K562 (cell line): ENCODE data around the gene SNX25. TPM values are rescaled to one million over a fixed set of nuclear protein-coding genes. Genes with fewer than 3 reads are reported as not detected.
A peak's percentile ranks its signal among the peaks of the same experiment; 100 is the strongest.
"Not testable (repeated sequence)": the region's sequence is repeated elsewhere in the genome, so short reads cannot be mapped to it uniquely, and the experiment has no call there.

Experiments
- ATAC-seq: fragments of 200-7000 bp; cut with Tn5 transposase; 3 replicates; pipeline ENCODE4 v1.9.1; 2020; ENCODE audit warnings: moderate library complexity
- BruUV-seq: library from RNA; stranded (reverse); fragments of 400-500 nt; replicated peaks from 2 replicates; lab custom pipeline; 2021; lab: Mats Ljungman, UMichigan
- CTCF ChIA-PET: fragments of 300-600 bp; formaldehyde crosslinking; extraction: SDS; loops from one replicate; lab custom pipeline; 2021; ENCODE audit warnings: low intra/inter-chr PET ratio; lab: Yijun Ruan, JAX
- POLR2A ChIA-PET: fragments of 300-600, 350-650 bp; sonication (Branson Sonifier 250); formaldehyde crosslinking; extraction: SDS; loops from one replicate; lab custom pipeline; 2021; ENCODE audit warnings: antibody characterized with exemption, inconsistent platforms; lab: Yijun Ruan, JAX
- DNase-seq, 4 experiments: peaks; one replicate each; pipeline versions ENCODE4 v3.0.0 to v3.0.0-alpha.2; 2011 to 2018; ENCODE audit warnings: low spot score in 3 of 4, mixed read lengths in 3 of 4; ENCODE audit errors: extremely low read depth in 1 of 4
- FAIRE-seq: peaks from 2 replicates; lab custom pipeline; 2011; peaks lifted over from hg19 to GRCh38; lab: Jason Lieb, UNC
- H2AFZ ChIP-seq: 2 replicates; pipeline ENCODE4 v1.6.0; 2011; ENCODE audit warnings: low read depth, low read length, control low read depth, inconsistent platforms
- H3K27ac ChIP-seq: fragments of 200-600 bp; 3 replicates; pipeline ENCODE4 v1.8.0; 2011; ENCODE audit warnings: low read depth, mild to moderate bottlenecking, control low read depth, inconsistent platforms, low read length, moderate library complexity, mixed read lengths; ENCODE audit errors: extremely low read depth
- H3K27me3 ChIP-seq, 2 experiments: fragments of 300-600 bp in 1 of 2; 2 replicates in 1 of 2; 3 replicates in 1 of 2; pipeline versions ENCODE4 v1.6.0 to v1.8.0; 2011; ENCODE audit warnings: inconsistent platforms in 2 of 2, low read length in 2 of 2, mild to moderate bottlenecking in 1 of 2, mixed read lengths in 1 of 2, moderate library complexity in 1 of 2; ENCODE audit not compliant: control insufficient read depth in 2 of 2, insufficient read depth in 2 of 2
- H3K36me3 ChIP-seq: fragments of 300-600 bp; 3 replicates; pipeline ENCODE4 v1.8.0; 2011; ENCODE audit warnings: mild to moderate bottlenecking, low read length, inconsistent platforms; ENCODE audit not compliant: control insufficient read depth, insufficient read depth
- H3K4me1 ChIP-seq, 2 experiments: fragments of 200-600 bp in 1 of 2; replicated peaks in 1 of 2; 2 replicates in 1 of 2; 3 replicates in 1 of 2; pipeline versions ENCODE4 v1.5.1 to v1.8.0; 2011; ENCODE audit warnings: inconsistent platforms in 2 of 2, low read length in 2 of 2, mild to moderate bottlenecking in 1 of 2, mixed read lengths in 1 of 2, moderate library complexity in 1 of 2; ENCODE audit not compliant: control insufficient read depth in 2 of 2, insufficient read depth in 2 of 2
- H3K4me2 ChIP-seq: 2 replicates; pipeline ENCODE4 v1.6.1; 2011; ENCODE audit warnings: low read length, control low read depth, inconsistent platforms, mixed read lengths; ENCODE audit not compliant: insufficient read depth
- H3K4me3 ChIP-seq: fragments of 200-600 bp; sonication (generic), shearing (Covaris generic); 2 replicates; pipeline ENCODE4 v1.5.1; 2016; ENCODE audit warnings: control low read depth, inconsistent platforms
- H3K79me2 ChIP-seq: fragments of 200-600 bp; 3 replicates; pipeline ENCODE4 v1.8.0; 2011; ENCODE audit warnings: low read length, inconsistent platforms; ENCODE audit not compliant: control insufficient read depth, insufficient read depth
- H3K9ac ChIP-seq, 2 experiments: 2 replicates each; pipeline versions ENCODE4 v1.6.0 to v1.6.1; 2011; ENCODE audit warnings: low read depth in 2 of 2, low read length in 2 of 2, control low read depth in 1 of 2, inconsistent platforms in 1 of 2, mild to moderate bottlenecking in 1 of 2, mixed read lengths in 1 of 2; ENCODE audit not compliant: insufficient read depth in 1 of 2
- H3K9me1 ChIP-seq: one replicate; pipeline ENCODE4 v1.6.0; 2011; ENCODE audit warnings: inconsistent platforms, mild to moderate bottlenecking, low read length, moderate library complexity; ENCODE audit not compliant: control insufficient read depth, insufficient read depth
- H3K9me3 ChIP-seq: replicated peaks from 2 replicates; pipeline ENCODE4 v1.5.1; 2011; ENCODE audit warnings: low read depth, low read length, inconsistent platforms; ENCODE audit not compliant: control insufficient read depth, insufficient read depth
- H4K20me1 ChIP-seq: replicated peaks from 2 replicates; pipeline ENCODE4 v1.6.1; 2011; ENCODE audit warnings: low read length, inconsistent platforms, mixed read lengths; ENCODE audit not compliant: control insufficient read depth, insufficient read depth
- ELF1 ChIP-seq: fragments of 200-800 bp; sonication (Bioruptor generic); IDR thresholded peaks from 2 replicates; pipeline ENCODE4 v1.6.1; 2016; ENCODE audit warnings: missing genetic modification characterization, missing compliant biosample characterization
- HLTF ChIP-seq: fragments of 450-650 bp; IDR thresholded peaks from 2 replicates; pipeline ENCODE4 v1.6.1; 2016
- RBM15 ChIP-seq: fragments of 200-400 bp; formaldehyde crosslinking; IDR thresholded peaks from 2 replicates; pipeline ENCODE4 v1.6.1; 2018; ENCODE audit warnings: mild to moderate bottlenecking, low read length, moderate library complexity; ENCODE audit not compliant: insufficient read depth
- SRSF1 ChIP-seq: fragments of 200-400 bp; formaldehyde crosslinking; IDR thresholded peaks from 2 replicates; pipeline ENCODE4 v1.6.1; 2017; ENCODE audit warnings: mild to moderate bottlenecking, low read depth, low read length, moderate library complexity
- WGBS: fragments of 100-300 bp; shearing (Covaris generic); methylation state at CpG from one replicate; pipeline ENCODE4 v1.1.6; 2016; ENCODE audit warnings: low coverage, mixed read lengths; ENCODE audit not compliant: insufficient coverage; ENCODE audit errors: missing lambda C conversion rate; 5-methylcytosine and 5-hydroxymethylcytosine counted together
- in situ Hi-C: fragments of 300-500 bp; cut with MboI; formaldehyde crosslinking; loops from 4 replicates; pipeline ENCODE4 v1.15.0; 2018; ENCODE audit warnings: inconsistent platforms, mixed read lengths
- intact Hi-C: fragments of 100-400 bp; cut with micrococcal nuclease; formaldehyde crosslinking; loops from 2 replicates; pipeline ENCODE4 v1.14.2; 2022
- polyA plus RNA-seq, 8 experiments: library from polyadenylated mRNA; depleted of rRNA in 4 of 8; stranded (reverse) in 5 of 8; unstranded in 3 of 8; fragments of >200 nt; fragmentation: Nextera tagmentation in 2 of 8; fragmentation: Illumina TruSeq in 1 of 8; extraction: Ambion mirVana in 2 of 8; extraction: Trizol in 1 of 8; gene quantifications; 2 replicates each; pipeline versions ENCODE4 v1.2.1 to v1.2.3, GENCODE V29; 2011 to 2014; ENCODE audit warnings: inconsistent platforms in 1 of 8, missing spikeins in 1 of 8
- total RNA-seq, 7 experiments: library from RNA; depleted of rRNA in 6 of 7; stranded (reverse); fragments of >200 nt in 6 of 7; fragmentation: Illumina TruSeq in 2 of 7; extraction: Trizol in 2 of 7; gene quantifications; 2 replicates each; pipeline versions ENCODE4 v1.2.1 to v1.2.3, GENCODE V29; 2011 to 2021; ENCODE audit warnings: low replicate concordance in 1 of 7
- TF ChIP-seq, protein P1 (sequence below): sonication (generic); formaldehyde crosslinking; IDR thresholded peaks from 2 replicates; pipeline ENCODE4 v1.8.0; 2023; ENCODE audit warnings: mild to moderate bottlenecking, missing genetic modification reagents
- TF ChIP-seq, protein P2 (sequence below), 3 experiments: fragments of 200-800 bp in 1 of 3; sonication (Bioruptor generic) in 1 of 3; sonication (generic) in 1 of 3; formaldehyde crosslinking in 1 of 3; IDR thresholded peaks; 2 replicates each; pipeline versions ENCODE4 v1.6.1 to v1.8.0; 2016 to 2022; ENCODE audit warnings: mild to moderate bottlenecking in 2 of 3, missing compliant biosample characterization in 2 of 3, missing genetic modification characterization in 2 of 3, missing genetic modification reagents in 1 of 3
- TF ChIP-seq, protein P3 (sequence below): sonication (generic); IDR thresholded peaks from 2 replicates; pipeline ENCODE4 v1.6.1; 2016

SNX25 gene
- total and polyA plus RNA-seq, 9 of the 15 experiments (the other 6 are each of a cell fraction or from before 2014, with no cell fraction given): 2.5 to 23.4 (median 13.3) TPM

DNA sequence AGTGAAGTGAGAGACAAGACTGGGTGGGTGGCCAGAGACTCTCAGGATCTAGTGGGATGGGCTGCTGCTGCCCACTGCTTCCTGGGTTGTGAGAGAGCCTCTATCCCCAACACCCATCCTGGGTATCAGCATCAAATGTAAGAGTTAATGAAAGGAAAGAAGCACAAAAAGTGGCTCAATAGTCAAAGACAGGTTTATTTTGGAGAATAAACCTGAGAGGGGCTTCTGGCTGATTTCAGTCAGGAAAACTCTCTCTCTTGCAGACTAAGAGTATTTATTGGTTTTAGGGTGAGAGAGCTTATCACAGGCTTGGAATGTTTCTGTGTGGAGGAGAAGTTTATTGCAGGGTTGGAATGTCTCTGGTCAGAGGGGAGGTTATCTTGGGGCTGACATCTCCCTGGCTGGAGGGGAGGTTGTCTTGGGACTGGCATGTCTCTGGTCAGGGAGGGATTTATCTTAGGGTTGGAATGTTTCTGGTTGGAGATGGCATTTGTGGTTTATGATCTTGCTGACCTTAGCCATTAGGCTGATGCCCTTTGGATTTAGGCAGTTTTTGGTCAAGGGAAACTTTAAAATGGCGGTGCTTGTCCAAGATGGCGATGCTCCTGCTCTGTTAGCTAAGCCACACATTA, 120.6 kb downstream of the SNX25 start:
- H2AFZ ChIP-seq, H3K36me3 ChIP-seq, H3K27ac ChIP-seq, FAIRE-seq, DNase-seq, BruUV-seq, H3K9me3 ChIP-seq, H3K4me1 ChIP-seq, H4K20me1 ChIP-seq, H3K9me1 ChIP-seq, in situ Hi-C loops, H3K4me3 ChIP-seq, H3K4me2 ChIP-seq, intact Hi-C loops, H3K79me2 ChIP-seq, CTCF ChIA-PET, POLR2A ChIA-PET, ATAC-seq, H3K9ac ChIP-seq, H3K27me3 ChIP-seq: not testable (repeated sequence)
- peak; percentile 63; the same call in 1 of the 2 replicates for TF ChIP-seq HLTF
- 97% methylated on average over 2 of the region's 2 CpGs for whole genome bisulfite sequencing

DNA sequence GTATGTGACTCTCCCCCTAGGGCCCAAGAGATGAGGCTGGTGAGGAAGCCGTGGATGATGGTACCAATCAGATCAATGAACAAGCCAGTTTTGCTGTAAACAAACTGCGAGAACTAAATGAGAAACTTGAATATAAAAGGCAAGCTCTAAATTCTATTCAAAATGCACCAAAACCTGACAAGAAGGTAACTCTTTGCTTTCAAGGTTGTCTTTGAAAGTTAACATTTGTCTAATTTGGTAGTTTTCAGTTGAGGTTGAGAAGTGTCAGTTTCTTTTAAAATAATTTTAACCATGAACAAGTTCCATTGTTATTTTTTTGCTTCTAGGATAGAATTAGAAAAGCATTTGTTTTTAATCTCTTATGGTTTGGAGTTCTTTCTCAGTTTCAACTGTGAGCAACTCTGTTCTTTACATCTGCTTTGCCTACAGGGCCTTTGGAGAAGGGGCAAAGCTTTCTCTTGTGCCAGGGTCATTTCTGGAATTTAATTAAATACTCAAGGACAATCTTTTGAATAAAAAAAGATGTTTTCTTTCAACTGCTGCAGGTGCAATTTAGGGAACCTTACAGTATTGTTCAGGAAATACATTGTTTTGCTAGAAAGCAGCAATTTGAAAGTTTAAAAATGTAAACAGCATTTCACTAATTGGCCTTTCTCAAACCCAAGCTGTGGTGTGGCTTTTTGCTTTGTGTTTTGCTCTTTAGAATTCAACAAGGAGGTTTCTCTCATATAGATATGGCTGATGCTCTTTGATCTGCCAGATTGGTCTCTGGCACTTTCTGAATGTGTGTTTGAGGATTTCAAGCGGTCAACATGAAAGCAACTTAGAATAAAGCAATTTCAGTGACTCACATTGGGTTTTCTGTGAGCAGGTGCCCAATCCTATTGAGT, 123.4 kb downstream of the SNX25 start:
- no peaks in the 10 kb centered on the region for H3K79me2 ChIP-seq
- H4K20me1 ChIP-seq: no peaks in the 10 kb centered on the region
- FAIRE-seq (no peak), DNase-seq (no peak), ATAC-seq (no peak)
- BruUV-seq: no TSS peak
- no peak overlapping the region for H3K4me3 ChIP-seq
- no peak overlapping the region for H3K4me2 ChIP-seq
- H2AFZ ChIP-seq: no peak overlapping the region
- H3K27ac ChIP-seq: no peak overlapping the region
- no peak overlapping the region for H3K9ac ChIP-seq
- in situ Hi-C loops: no loop called here
- H3K9me3 ChIP-seq: no peaks in the 10 kb centered on the region
- WGBS: 86% methylated on average over 3 of the region's 3 CpGs
- no peaks in the 10 kb centered on the region for H3K27me3 ChIP-seq
- H3K36me3 ChIP-seq: no peaks in the 10 kb centered on the region
- intact Hi-C loops: no loop called here
- POLR2A ChIA-PET: no interaction called here
- no peaks in the 10 kb centered on the region for H3K9me1 ChIP-seq
- peaks cover 0 to 2% of the 10 kb centered on the region in 2 experiments; a peak in 1 of 5 replicates for H3K4me1 ChIP-seq
- CTCF ChIA-PET: no interaction called here
- TF ChIP-seq, protein P1, sequence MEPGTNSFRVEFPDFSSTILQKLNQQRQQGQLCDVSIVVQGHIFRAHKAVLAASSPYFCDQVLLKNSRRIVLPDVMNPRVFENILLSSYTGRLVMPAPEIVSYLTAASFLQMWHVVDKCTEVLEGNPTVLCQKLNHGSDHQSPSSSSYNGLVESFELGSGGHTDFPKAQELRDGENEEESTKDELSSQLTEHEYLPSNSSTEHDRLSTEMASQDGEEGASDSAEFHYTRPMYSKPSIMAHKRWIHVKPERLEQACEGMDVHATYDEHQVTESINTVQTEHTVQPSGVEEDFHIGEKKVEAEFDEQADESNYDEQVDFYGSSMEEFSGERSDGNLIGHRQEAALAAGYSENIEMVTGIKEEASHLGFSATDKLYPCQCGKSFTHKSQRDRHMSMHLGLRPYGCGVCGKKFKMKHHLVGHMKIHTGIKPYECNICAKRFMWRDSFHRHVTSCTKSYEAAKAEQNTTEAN (CRISPR knock-in tag): no peak
- TF ChIP-seq, protein P2, sequence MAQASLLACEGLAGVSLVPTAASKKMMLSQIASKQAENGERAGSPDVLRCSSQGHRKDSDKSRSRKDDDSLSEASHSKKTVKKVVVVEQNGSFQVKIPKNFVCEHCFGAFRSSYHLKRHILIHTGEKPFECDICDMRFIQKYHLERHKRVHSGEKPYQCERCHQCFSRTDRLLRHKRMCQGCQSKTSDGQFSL (CRISPR knock-in tag; IDR thresholded peaks at IDR 0.05): no peak
- TF ChIP-seq, protein P2 (tag; IDR thresholded peaks at IDR 0.05): no peak
- TF ChIP-seq ELF1 (tag): no peak
- TF ChIP-seq, protein P3, sequence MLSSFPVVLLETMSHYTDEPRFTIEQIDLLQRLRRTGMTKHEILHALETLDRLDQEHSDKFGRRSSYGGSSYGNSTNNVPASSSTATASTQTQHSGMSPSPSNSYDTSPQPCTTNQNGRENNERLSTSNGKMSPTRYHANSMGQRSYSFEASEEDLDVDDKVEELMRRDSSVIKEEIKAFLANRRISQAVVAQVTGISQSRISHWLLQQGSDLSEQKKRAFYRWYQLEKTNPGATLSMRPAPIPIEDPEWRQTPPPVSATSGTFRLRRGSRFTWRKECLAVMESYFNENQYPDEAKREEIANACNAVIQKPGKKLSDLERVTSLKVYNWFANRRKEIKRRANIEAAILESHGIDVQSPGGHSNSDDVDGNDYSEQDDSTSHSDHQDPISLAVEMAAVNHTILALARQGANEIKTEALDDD: no peak
- TF ChIP-seq SRSF1: no peak
- no peak for TF ChIP-seq RBM15
